NOMO-1 treated with DMSO at 0.1 percent for 48 hours (cell line): ENCODE results near the gene FOSB.

Experiments used
- DNase-seq: peaks from one replicate; lab custom pipeline; 2025; ENCODE audit not compliant: unreplicated experiment; lab: John Stamatoyannopoulos, UW

FOSB gene

GRCh38 chr19:45467115-45467455 lies 711 bp upstream of the FOSB start:
- no peak for DNase-seq

- peak; percentile 25 for DNase-seq
Observed at GRCh38 chr19:45468159-45468651, 409 bp downstream of the FOSB start.

GRCh38 chr19:45468803-45469131 lies 971 bp downstream of the FOSB start:
- DNase-seq, result no peak

- DNase-seq, result peak; percentile 96
Observed at GRCh38 chr19:45469132-45469944, 1.5 kb downstream of the FOSB start.

GRCh38 chr19:45469945-45470761 lies 2.4 kb downstream of the FOSB start:
- DNase-seq, result no peak

- no peak for DNase-seq
Observed at GRCh38 chr19:45470762-45471081, 2.9 kb downstream of the FOSB start.

GRCh38 chr19:45471111-45471930 lies 3.5 kb downstream of the FOSB start:
- no peak for DNase-seq

- DNase-seq, result no peak
Observed at GRCh38 chr19:45471931-45472562, 4.3 kb downstream of the FOSB start.

- no peak for DNase-seq
Observed at GRCh38 chr19:45472563-45473366, 5.0 kb downstream of the FOSB start.

- DNase-seq, result no peak
Observed at GRCh38 chr19:45473367-45473681, 5.5 kb downstream of the FOSB start.

- no peak for DNase-seq
Observed at GRCh38 chr19:45473682-45474605, 6.1 kb downstream of the FOSB start.

- DNase-seq, result no peak
Observed at GRCh38 chr19:45474606-45475521, 7.1 kb downstream of the FOSB start.

GRCh38 chr19:45475537-45476291 lies 7.9 kb downstream of the FOSB start:
- no peak for DNase-seq

- DNase-seq, result no peak
Observed at GRCh38 chr19:45476304-45476703, 8.5 kb downstream of the FOSB start.

GRCh38 chr19:45477186-45477585 lies 9.4 kb downstream of the FOSB start:
- DNase-seq, result no peak

- no peak for DNase-seq
Observed at GRCh38 chr19:45477713-45478453, 10.1 kb downstream of the FOSB start.
